Upper lobe of left lung (tissue), 6 donors: ENCODE measurements around the gene KCNIP4. TPM values are rescaled to one million over a fixed set of nuclear protein-coding genes. Genes with fewer than 3 reads are reported as not detected.

Source experiments
- ATAC-seq, 2 donors: fragments of 200-7000 bp; cut with Tn5 transposase; one replicate each; pipeline ENCODE4 v1.9.1; 2022; ENCODE audit warnings: mild to moderate bottlenecking in 2 of 2, moderate library complexity in 2 of 2; ENCODE audit not compliant: low FRiP score in 2 of 2
- DNase-seq, 2 donors: peaks; one replicate each; pipeline ENCODE4 v3.0.0-alpha.2; 2019 to 2020
- H3K27ac ChIP-seq, 4 donors: fragments of 200-600 bp; sonication (generic); one replicate each; pipeline ENCODE4 v1.5.1; 2016 to 2019
- H3K27me3 ChIP-seq, 4 donors: fragments of 200-600 bp; sonication (generic); one replicate each; pipeline ENCODE4 v1.5.1; 2017 to 2019
- H3K36me3 ChIP-seq, 4 donors: fragments of 200-600 bp; sonication (generic); one replicate each; pipeline ENCODE4 v1.5.1; 2016 to 2019
- H3K4me1 ChIP-seq, 4 donors: fragments of 200-600 bp; sonication (generic); one replicate each; pipeline ENCODE4 v1.5.1; 2018 to 2019
- H3K4me3 ChIP-seq, 4 donors: fragments of 200-600 bp; sonication (generic); one replicate each; pipeline ENCODE4 v1.5.1; 2017 to 2019; ENCODE audit warnings: mild to moderate bottlenecking in 2 of 4, moderate library complexity in 1 of 4
- H3K9me3 ChIP-seq, 4 donors: fragments of 200-600 bp; sonication (generic); one replicate each; pipeline ENCODE4 v1.5.1; 2018 to 2019
- EP300 ChIP-seq, 4 donors: sonication (generic); formaldehyde crosslinking; IDR thresholded peaks; one replicate each; pipeline ENCODE4 v1.5.1; 2017; ENCODE audit warnings: antibody characterized with exemption in 4 of 4, control low read depth in 2 of 4
- POLR2A ChIP-seq, 4 donors: fragments of 450-650 bp; IDR thresholded peaks; one replicate each; pipeline ENCODE4 v1.5.1; 2016 to 2017; ENCODE audit warnings: antibody characterized with exemption in 4 of 4, mild to moderate bottlenecking in 2 of 4
- POLR2AphosphoS5 ChIP-seq, 2 donors: sonication (generic); formaldehyde crosslinking; IDR thresholded peaks; one replicate each; pipeline ENCODE4 v1.5.1; 2017; ENCODE audit warnings: antibody characterized with exemption in 2 of 2
- WGBS, 2 donors: methylation state at CpG; one replicate each; pipeline ENCODE4 v1.1.5; 2017 to 2018; 5-methylcytosine and 5-hydroxymethylcytosine counted together
- total RNA-seq, 6 donors: library from RNA; depleted of rRNA in 4 of 6; stranded (reverse); fragments of >200 nt in 4 of 6; gene quantifications; one replicate each; pipeline versions ENCODE4 v1.1.0 to v1.2.1, GENCODE V29; 2016 to 2021
- TF ChIP-seq, protein P1 (sequence below), 6 experiments: fragments of 450-650 bp in 4 of 6; fragments of 200-600 bp in 2 of 6; sonication (generic) in 2 of 6; IDR thresholded peaks; one replicate each; pipeline ENCODE4 v1.5.1; 2016 to 2019; ENCODE audit warnings: antibody characterized with exemption in 6 of 6
- donor health status: DM: no; HTN: no; CAD: no; lungs with moderate emphysema.
- donor health status: DM: no; HTN: yes; CAD: no; lungs with severe emphysema.

KCNIP4 gene
- total RNA-seq, 6 donors from 2014 or later: 0.20 TPM; not detected in 5

DNA sequence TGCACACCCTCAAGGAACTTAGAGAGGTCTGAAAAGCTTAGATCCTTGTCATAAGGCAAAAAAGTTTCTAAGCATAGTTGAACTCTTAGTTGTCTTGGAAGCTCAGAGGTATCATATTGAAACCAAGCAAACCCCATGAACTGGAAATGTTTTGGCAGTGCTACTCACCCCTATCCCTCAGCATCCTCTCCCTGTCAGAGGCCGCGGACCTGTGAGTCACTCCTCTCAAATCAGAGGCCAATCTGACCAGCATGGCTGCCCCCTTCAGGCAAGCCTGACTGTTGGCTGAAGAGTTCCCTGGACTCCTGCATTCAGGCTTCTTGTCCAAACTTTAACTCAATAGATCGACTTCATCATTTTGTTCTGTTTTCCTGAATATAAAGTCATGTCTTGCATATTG, 69.4 kb downstream of the KCNIP4 start:
- Histone ChIP-seq H3K36me3 (no peaks in the 10 kb centered on the region), H3K27me3 (no peaks in the 10 kb centered on the region), H3K4me1 (no peaks in the 10 kb centered on the region), H3K4me3 (no peak overlapping the region), H3K27ac (no peak overlapping the region), H3K9me3 (no peaks in the 10 kb centered on the region)
- no peak for ATAC-seq
- no peak for DNase-seq
- 69 to 85% methylated on average over 3 of the region's 3 CpGs for WGBS, 2 donors
- no peak for TF ChIP-seq POLR2AphosphoS5 (IDR thresholded peaks at IDR 0.05)
- TF ChIP-seq POLR2A (IDR thresholded peaks at IDR 0.05): no peak
- TF ChIP-seq, protein P1, sequence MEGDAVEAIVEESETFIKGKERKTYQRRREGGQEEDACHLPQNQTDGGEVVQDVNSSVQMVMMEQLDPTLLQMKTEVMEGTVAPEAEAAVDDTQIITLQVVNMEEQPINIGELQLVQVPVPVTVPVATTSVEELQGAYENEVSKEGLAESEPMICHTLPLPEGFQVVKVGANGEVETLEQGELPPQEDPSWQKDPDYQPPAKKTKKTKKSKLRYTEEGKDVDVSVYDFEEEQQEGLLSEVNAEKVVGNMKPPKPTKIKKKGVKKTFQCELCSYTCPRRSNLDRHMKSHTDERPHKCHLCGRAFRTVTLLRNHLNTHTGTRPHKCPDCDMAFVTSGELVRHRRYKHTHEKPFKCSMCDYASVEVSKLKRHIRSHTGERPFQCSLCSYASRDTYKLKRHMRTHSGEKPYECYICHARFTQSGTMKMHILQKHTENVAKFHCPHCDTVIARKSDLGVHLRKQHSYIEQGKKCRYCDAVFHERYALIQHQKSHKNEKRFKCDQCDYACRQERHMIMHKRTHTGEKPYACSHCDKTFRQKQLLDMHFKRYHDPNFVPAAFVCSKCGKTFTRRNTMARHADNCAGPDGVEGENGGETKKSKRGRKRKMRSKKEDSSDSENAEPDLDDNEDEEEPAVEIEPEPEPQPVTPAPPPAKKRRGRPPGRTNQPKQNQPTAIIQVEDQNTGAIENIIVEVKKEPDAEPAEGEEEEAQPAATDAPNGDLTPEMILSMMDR (IDR thresholded peaks at IDR 0.05): no peak
- no peak for TF ChIP-seq EP300 (IDR thresholded peaks at IDR 0.05)

DNA sequence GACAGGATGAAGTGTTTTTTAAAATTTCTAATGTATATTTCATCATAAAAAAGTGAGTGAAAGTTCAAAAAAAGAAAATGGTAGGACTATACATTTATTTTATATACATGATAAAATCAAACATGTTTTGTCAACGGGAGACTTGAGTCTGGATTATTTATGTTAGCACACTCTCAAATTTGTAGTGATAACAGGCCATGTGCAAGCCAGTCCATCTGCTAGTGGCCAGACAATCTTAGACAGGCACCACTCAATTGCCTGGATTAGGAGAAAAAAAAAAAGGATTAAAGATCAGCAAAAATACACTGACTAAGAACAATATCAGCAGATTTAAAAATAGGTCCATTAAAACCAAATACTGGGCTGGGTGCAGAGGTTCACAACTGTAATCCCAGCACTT, 71.9 kb downstream of the KCNIP4 start:
- Histone ChIP-seq H3K36me3 (no peaks in the 10 kb centered on the region), H3K9me3 (no peaks in the 10 kb centered on the region), H3K4me1 (no peaks in the 10 kb centered on the region), H3K4me3 (no peak overlapping the region), H3K27ac (no peak overlapping the region), H3K27me3 (no peaks in the 10 kb centered on the region)
- WGBS, 2 donors: 22 to 30% methylated on average over 1 of the region's 1 CpG
- TF ChIP-seq POLR2AphosphoS5 (IDR thresholded peaks at IDR 0.05) (no peak), POLR2A (IDR thresholded peaks at IDR 0.05) (no peak), EP300 (IDR thresholded peaks at IDR 0.05) (no peak)
- TF ChIP-seq, protein P1 (IDR thresholded peaks at IDR 0.05): no peak
- ATAC-seq: no peak
- DNase-seq: no peak

DNA sequence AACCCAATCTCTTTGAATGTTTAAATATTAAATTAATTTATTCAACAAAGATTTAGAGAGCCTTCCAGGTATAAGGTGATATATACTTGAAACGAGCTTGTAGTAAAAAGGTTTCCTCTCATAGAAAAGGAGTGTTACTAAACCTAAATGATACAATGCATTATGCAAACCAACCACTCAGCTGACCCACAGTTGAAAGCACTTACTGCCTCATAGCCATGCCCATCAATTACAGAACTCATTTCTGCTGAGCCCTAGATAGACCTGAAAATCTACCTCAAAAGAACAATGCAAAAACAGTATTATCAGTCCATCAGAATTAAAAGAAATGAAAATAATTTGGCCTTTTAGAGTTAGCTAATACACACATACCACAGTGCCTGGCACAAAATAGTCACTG, 75.4 kb downstream of the KCNIP4 start:
- no peaks in the 10 kb centered on the region for H3K9me3 ChIP-seq
- no peaks in the 10 kb centered on the region for H3K4me1 ChIP-seq
- ATAC-seq: no peak
- TF ChIP-seq EP300 (IDR thresholded peaks at IDR 0.05): no peak
- no peak for TF ChIP-seq POLR2AphosphoS5 (IDR thresholded peaks at IDR 0.05)
- no peak for TF ChIP-seq POLR2A (IDR thresholded peaks at IDR 0.05)
- no peak for DNase-seq
- no peak overlapping the region for H3K4me3 ChIP-seq
- no peaks in the 10 kb centered on the region for H3K27me3 ChIP-seq
- whole genome bisulfite sequencing, 2 donors: 52 to 55% methylated on average over 1 of the region's 1 CpG
- H3K27ac ChIP-seq: no peak overlapping the region
- no peaks in the 10 kb centered on the region for H3K36me3 ChIP-seq

DNA sequence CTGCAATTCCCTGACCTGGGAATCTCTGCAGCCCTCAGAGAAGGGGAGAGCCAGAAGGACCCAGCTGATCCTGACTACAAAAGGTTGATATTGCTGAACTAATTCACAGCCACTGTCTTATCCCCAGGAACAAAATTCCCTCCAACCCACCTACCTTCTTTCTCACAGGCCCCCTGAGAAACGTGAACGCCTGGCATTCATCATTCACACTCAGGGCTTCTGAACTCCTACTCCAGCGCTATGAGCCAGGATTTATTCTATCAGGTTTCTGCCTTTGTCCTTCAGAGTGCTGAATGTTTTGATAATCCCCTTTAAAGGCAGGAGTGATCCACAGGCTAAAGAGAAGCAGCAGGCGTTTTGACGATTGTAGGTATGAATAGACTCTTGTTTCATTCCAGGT, 76.5 kb downstream of the KCNIP4 start:
- Histone ChIP-seq H3K27ac (no peak overlapping the region), H3K9me3 (no peaks in the 10 kb centered on the region), H3K4me3 (no peak overlapping the region), H3K27me3 (no peaks in the 10 kb centered on the region), H3K36me3 (no peaks in the 10 kb centered on the region), H3K4me1 (no peaks in the 10 kb centered on the region)
- ATAC-seq (no peak), DNase-seq (no peak)
- TF ChIP-seq POLR2A (IDR thresholded peaks at IDR 0.05) (no peak), POLR2AphosphoS5 (IDR thresholded peaks at IDR 0.05) (no peak), EP300 (IDR thresholded peaks at IDR 0.05) (no peak)
- TF ChIP-seq, protein P1 (IDR thresholded peaks at IDR 0.05): no peak
- WGBS, 2 donors: 49 to 63% methylated on average over 5 of the region's 5 CpGs

DNA sequence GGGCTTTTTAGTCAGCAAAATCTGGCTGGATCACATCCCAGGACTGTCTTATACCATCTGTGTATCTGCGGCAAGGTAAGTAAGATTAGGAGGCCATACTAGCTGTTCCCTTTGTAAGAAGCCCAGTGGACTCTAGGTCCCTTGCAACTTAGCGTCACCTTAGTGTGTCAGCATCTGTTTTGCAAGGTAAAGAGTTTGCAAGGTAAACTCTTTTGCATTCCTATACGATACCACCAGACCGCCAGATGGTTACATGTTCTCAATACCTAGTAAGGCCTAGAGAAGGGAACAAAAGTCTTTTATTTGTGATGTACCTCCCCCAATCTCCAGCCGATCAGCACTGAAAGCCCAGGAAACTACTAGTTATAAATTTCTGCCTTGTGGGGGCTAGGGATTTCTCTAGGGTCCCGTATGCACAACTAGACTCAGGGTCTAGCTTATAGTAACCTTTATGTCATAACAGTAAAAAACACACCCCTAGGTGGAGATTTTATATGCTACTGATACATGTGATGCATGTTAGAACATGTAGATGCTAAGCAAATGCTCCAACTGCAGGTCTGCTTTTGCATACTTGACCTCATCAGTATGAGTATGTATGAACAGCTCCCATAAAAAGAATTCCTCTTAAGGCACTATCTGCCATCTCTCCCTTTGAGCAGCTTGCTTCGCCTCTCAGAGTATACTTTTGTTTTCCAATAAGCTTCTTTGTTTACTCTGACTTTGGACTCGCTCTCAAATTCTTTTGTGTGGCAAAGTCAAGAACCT, 78.4 kb downstream of the KCNIP4 start:
- Histone ChIP-seq H3K4me1 (no peaks in the 10 kb centered on the region), H3K27ac (no peak overlapping the region), H3K9me3 (no peaks in the 10 kb centered on the region), H3K36me3 (no peaks in the 10 kb centered on the region), H3K4me3 (no peak overlapping the region), H3K27me3 (no peaks in the 10 kb centered on the region)
- TF ChIP-seq POLR2AphosphoS5 (IDR thresholded peaks at IDR 0.05) (no peak), EP300 (IDR thresholded peaks at IDR 0.05) (no peak), POLR2A (IDR thresholded peaks at IDR 0.05) (no peak)
- TF ChIP-seq, protein P1 (IDR thresholded peaks at IDR 0.05): no peak
- DNase-seq (no peak), ATAC-seq (no peak)
- WGBS, 2 donors: 79% methylated on average over 8 of the region's 8 CpGs
